ENCODE measurements around the gene FBXO21. TPM values are rescaled to one million over a fixed set of nuclear protein-coding genes. Genes with fewer than 3 reads are reported as not detected.
A peak's percentile ranks its signal among the peaks of the same experiment; 100 is the strongest.

Gene FBXO21
- total and polyA plus RNA-seq, 2 donors (not counting 1 experiment from before 2014, with no cell fraction given) = 28.2 to 55.7 TPM

DNA sequence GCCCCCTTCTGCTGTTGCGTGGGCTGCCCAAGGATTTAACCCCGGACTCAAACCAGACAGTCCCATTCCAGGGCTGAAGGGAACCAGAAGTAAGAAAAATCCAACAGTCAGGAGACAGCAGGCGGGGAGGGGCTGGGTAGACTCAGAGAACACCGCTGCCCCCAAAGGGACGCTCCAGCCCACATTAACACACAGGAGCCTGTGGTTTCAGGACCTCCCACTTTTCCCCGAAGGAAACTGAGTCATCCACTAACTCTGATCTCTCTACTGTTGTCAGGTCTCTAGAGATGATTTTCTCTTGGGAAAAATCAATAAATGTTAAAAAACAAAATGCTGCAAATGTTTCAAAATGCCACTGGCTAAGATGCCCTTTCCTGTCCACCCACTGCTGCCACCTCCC is 41.6 kb downstream of the FBXO21 start:
- Histone ChIP-seq H3K27ac (ENCODE audit: low read length in 2 of 2) (no peak overlapping the region), H3K9me3 (ENCODE audit: control extremely low read depth in 1 of 3, control insufficient read depth in 2 of 3, insufficient read depth in 1 of 3, low read length in 2 of 3) (no peaks in the 10 kb centered on the region), H4K20me1 (ENCODE audit: control insufficient read depth, insufficient read depth, low read length, poor library complexity, severe bottlenecking) (no peaks in the 10 kb centered on the region), H3K9ac (ENCODE audit: low read length) (no peak overlapping the region), H3K4me3 (ENCODE audit: control extremely low read depth in 1 of 5, extremely low read depth in 1 of 5, insufficient read depth in 1 of 5, low read depth in 2 of 5, low read length in 4 of 5) (no peak overlapping the region), H3K4me2 (replicated peaks; ENCODE audit: low read depth, low read length, poor library complexity, severe bottlenecking) (no peak overlapping the region), H3K79me2 (ENCODE audit: control insufficient read depth, insufficient read depth, low read length) (no peaks in the 10 kb centered on the region), H3K27me3 (replicated peaks in 1 of 4; ENCODE audit: control extremely low read depth in 1 of 4, control insufficient read depth in 3 of 4, insufficient read depth in 4 of 4, low read length in 3 of 4) (no peaks in the 10 kb centered on the region), H3K36me3 (replicated peaks in 1 of 2; ENCODE audit: control extremely low read depth in 1 of 2, control insufficient read depth in 1 of 2, extremely low read depth in 1 of 2, insufficient read depth in 2 of 2, low read length in 1 of 2) (peaks cover 0 to 71% of the 10 kb centered on the region in 2 experiments), H2AFZ (ENCODE audit: insufficient read depth, low read depth, low read length, poor library complexity, severe bottlenecking) (no peak overlapping the region), H3K4me1 (ENCODE audit: control insufficient read depth in 2 of 2, insufficient read depth in 2 of 2, low read length in 2 of 2) (no peaks in the 10 kb centered on the region)
- Mint-ChIP-seq H3K4me1 (peaks cover 18% of the 10 kb centered on the region), H3K9me3 (ENCODE audit: insufficient read depth) (no peaks in the 10 kb centered on the region), H3K27me3 (no peaks in the 10 kb centered on the region), H3K4me3 (no peak overlapping the region), H3K27ac (no peak overlapping the region)
- intact Hi-C loops (cut with micrococcal nuclease) = no loop called here
- CTCF ChIA-PET = no interaction called here
- no peak for TF ChIP-seq EZH2 (IDR thresholded peaks at IDR 0.05; ENCODE audit: borderline replicate concordance, insufficient read depth, low read depth, low read length, poor library complexity, severe bottlenecking)
- TF ChIP-seq, protein P1, sequence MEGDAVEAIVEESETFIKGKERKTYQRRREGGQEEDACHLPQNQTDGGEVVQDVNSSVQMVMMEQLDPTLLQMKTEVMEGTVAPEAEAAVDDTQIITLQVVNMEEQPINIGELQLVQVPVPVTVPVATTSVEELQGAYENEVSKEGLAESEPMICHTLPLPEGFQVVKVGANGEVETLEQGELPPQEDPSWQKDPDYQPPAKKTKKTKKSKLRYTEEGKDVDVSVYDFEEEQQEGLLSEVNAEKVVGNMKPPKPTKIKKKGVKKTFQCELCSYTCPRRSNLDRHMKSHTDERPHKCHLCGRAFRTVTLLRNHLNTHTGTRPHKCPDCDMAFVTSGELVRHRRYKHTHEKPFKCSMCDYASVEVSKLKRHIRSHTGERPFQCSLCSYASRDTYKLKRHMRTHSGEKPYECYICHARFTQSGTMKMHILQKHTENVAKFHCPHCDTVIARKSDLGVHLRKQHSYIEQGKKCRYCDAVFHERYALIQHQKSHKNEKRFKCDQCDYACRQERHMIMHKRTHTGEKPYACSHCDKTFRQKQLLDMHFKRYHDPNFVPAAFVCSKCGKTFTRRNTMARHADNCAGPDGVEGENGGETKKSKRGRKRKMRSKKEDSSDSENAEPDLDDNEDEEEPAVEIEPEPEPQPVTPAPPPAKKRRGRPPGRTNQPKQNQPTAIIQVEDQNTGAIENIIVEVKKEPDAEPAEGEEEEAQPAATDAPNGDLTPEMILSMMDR (IDR thresholded peaks at IDR 0.05) = no peak
- DNase-seq (no peak), ATAC-seq (ENCODE audit: low read depth) (no peak)
- WGBS (ENCODE audit: insufficient coverage) = 100% methylated on average over 3 of the region's 6 CpGs
- POLR2A ChIA-PET = no interaction called here

DNA sequence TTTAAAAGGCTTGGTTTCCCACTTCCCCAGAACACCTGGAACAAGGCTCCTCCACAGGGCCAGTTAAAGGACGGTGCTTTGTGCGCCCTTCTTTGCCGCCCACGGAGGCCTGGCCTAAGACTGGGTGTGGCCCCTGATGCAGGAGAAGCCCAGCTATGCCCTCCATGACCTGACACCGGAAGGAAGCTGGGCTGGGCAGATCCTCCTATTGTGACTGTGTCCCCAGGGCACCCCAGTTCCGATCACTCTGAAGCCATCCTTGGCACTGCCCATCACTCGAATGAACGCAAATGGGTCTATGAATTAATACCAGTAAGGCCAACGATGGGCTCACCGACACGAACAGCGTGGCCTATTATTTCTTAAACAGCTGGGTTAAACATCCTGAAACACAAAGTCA is 42.6 kb downstream of the FBXO21 start:
- intact Hi-C loops (cut with micrococcal nuclease) = no loop called here
- Histone ChIP-seq H3K27me3 (replicated peaks in 1 of 4; ENCODE audit: control extremely low read depth in 1 of 4, control insufficient read depth in 3 of 4, insufficient read depth in 4 of 4, low read length in 3 of 4) (no peaks in the 10 kb centered on the region), H3K27ac (ENCODE audit: low read length in 2 of 2) (no peak overlapping the region), H3K4me1 (ENCODE audit: control insufficient read depth in 2 of 2, insufficient read depth in 2 of 2, low read length in 2 of 2) (no peaks in the 10 kb centered on the region), H3K4me3 (ENCODE audit: control extremely low read depth in 1 of 5, extremely low read depth in 1 of 5, insufficient read depth in 1 of 5, low read depth in 2 of 5, low read length in 4 of 5) (no peak overlapping the region), H4K20me1 (ENCODE audit: control insufficient read depth, insufficient read depth, low read length, poor library complexity, severe bottlenecking) (no peaks in the 10 kb centered on the region), H2AFZ (ENCODE audit: insufficient read depth, low read depth, low read length, poor library complexity, severe bottlenecking) (no peak overlapping the region), H3K9ac (ENCODE audit: low read length) (no peak overlapping the region), H3K79me2 (ENCODE audit: control insufficient read depth, insufficient read depth, low read length) (no peaks in the 10 kb centered on the region), H3K4me2 (replicated peaks; ENCODE audit: low read depth, low read length, poor library complexity, severe bottlenecking) (no peak overlapping the region), H3K36me3 (replicated peaks in 1 of 2; ENCODE audit: control extremely low read depth in 1 of 2, control insufficient read depth in 1 of 2, extremely low read depth in 1 of 2, insufficient read depth in 2 of 2, low read length in 1 of 2) (peaks cover 3 to 65% of the 10 kb centered on the region in 2 experiments), H3K9me3 (ENCODE audit: control extremely low read depth in 1 of 3, control insufficient read depth in 2 of 3, insufficient read depth in 1 of 3, low read length in 2 of 3) (no peaks in the 10 kb centered on the region)
- Mint-ChIP-seq H3K4me3 (no peak overlapping the region), H3K27ac (peak overlapping the region; percentile 34), H3K9me3 (ENCODE audit: insufficient read depth) (no peaks in the 10 kb centered on the region), H3K27me3 (no peaks in the 10 kb centered on the region), H3K4me1 (peaks cover 23% of the 10 kb centered on the region)
- POLR2A ChIA-PET = no interaction called here
- DNase-seq = no peak
- TF ChIP-seq, protein P1 (IDR thresholded peaks at IDR 0.05) = no peak
- TF ChIP-seq EZH2 (IDR thresholded peaks at IDR 0.05; ENCODE audit: borderline replicate concordance, insufficient read depth, low read depth, low read length, poor library complexity, severe bottlenecking) = no peak
- CTCF ChIA-PET = interaction anchor here (0.8 kb wide), 1 partner anchor 1081 kb away, joined by 4 read pairs; no protein-coding TSS in a partner anchor
- ATAC-seq (ENCODE audit: low read depth) = no peak
- WGBS (ENCODE audit: insufficient coverage) = 100% methylated on average over 11 of the region's 12 CpGs
